ENCODE results near the gene OSBPL10. TPM values are rescaled to one million over a fixed set of nuclear protein-coding genes. Genes with fewer than 3 reads are reported as not detected.

The OSBPL10 gene
- total and polyA plus RNA-seq, 2 of the 4 experiments (the other 2 are of a cell fraction) = 9.5 to 10.1 TPM

DNA sequence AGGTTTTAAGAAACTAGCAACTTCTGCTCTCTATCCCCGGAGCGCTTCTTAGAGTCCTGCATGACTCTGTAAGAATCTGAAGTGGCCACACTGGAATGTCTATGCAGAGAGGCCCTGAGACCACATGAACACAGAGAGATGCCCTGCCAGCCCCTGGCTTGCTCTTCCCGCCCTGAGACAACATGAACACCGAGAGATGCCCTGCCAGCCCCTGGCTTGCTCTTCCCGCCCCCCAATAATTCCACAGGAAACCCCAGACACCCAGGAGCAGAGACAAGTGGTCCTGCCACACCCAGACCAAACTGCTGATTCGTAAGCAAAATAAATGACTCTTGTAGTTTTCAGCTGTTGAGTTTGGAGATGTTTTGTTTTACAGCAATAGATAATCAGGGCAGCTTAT lies 166.1 kb downstream of the OSBPL10 start:
- Histone ChIP-seq H3K4ac (ENCODE audit: low read depth, low read length) (no peak overlapping the region), H2AK5ac (ENCODE audit: low read depth, low read length) (no peak overlapping the region), H4K91ac (ENCODE audit: insufficient read depth, low read depth, low read length) (no peak overlapping the region), H2AK9ac (replicated peaks; ENCODE audit: low read depth, low read length, poor library complexity) (no peak overlapping the region), H3K4me3 (ENCODE audit: insufficient read depth, low read depth, low read length) (no peak overlapping the region), H2AFZ (replicated peaks; ENCODE audit: low read length, poor library complexity) (no peak overlapping the region), H3K4me2 (ENCODE audit: low read depth, low read length) (no peak overlapping the region), H3K79me1 (ENCODE audit: low read depth in 1 of 2, low read length in 2 of 2) (no peaks in the 10 kb centered on the region), H4K8ac (ENCODE audit: low read depth in 2 of 2, low read length in 2 of 2) (no peak overlapping the region), H2BK120ac (ENCODE audit: low read depth, low read length) (no peak overlapping the region), H3K9me3 (ENCODE audit: control insufficient read depth, insufficient read depth, low read length) (no peaks in the 10 kb centered on the region), H2BK5ac (ENCODE audit: low read depth, low read length, poor library complexity, severe bottlenecking) (no peak overlapping the region), H3K18ac (ENCODE audit: low read depth, low read length) (no peak overlapping the region), H3K9ac (ENCODE audit: low read depth, low read length) (no peak overlapping the region), H3K56ac (ENCODE audit: extremely low read depth, insufficient read depth, low read length) (no peak overlapping the region), H3K23ac (ENCODE audit: low read depth, low read length) (no peak overlapping the region), H3K14ac (replicated peaks; ENCODE audit: low read depth, low read length) (no peak overlapping the region), H3K4me1 (ENCODE audit: control insufficient read depth, insufficient read depth, low read length) (no peaks in the 10 kb centered on the region), H4K5ac (ENCODE audit: low read depth, low read length) (no peak overlapping the region), H3K36me3 (ENCODE audit: control insufficient read depth, insufficient read depth, low read length) (no peaks in the 10 kb centered on the region), H4K20me1 (ENCODE audit: insufficient read depth, low read length) (no peaks in the 10 kb centered on the region), H3K9me1 (ENCODE audit: insufficient read depth, low read length) (no peaks in the 10 kb centered on the region), H3K27ac (ENCODE audit: insufficient read depth, low read length) (no peak overlapping the region), H3K27me3 (ENCODE audit: control insufficient read depth, insufficient read depth, low read length) (no peaks in the 10 kb centered on the region), H2BK15ac (ENCODE audit: low read depth, low read length) (no peak overlapping the region), H2BK20ac (ENCODE audit: low read depth, low read length) (no peak overlapping the region)
- in situ Hi-C loops (cut with MboI; ENCODE audit: low sequenced_read_pairs) (no loop called here), dilution Hi-C loops (cut with HindIII; ENCODE audit: low sequenced_read_pairs, unreplicated experiment) (no loop called here), intact Hi-C loops (cut with micrococcal nuclease) (no loop called here)
- no peak for TF ChIP-seq RFX5 (IDR thresholded peaks at IDR 0.05; ENCODE audit: low read depth, low read length)
- TF ChIP-seq CEBPB (IDR thresholded peaks at IDR 0.05; ENCODE audit: low read depth, low read length) = no peak
- no peak for TF ChIP-seq MXI1 (IDR thresholded peaks at IDR 0.05; ENCODE audit: borderline replicate concordance, low read depth, low read length)
- no peak for TF ChIP-seq CHD1 (IDR thresholded peaks at IDR 0.05; ENCODE audit: low read depth, low read length)
- TF ChIP-seq ELK1 (IDR thresholded peaks at IDR 0.05; ENCODE audit: borderline replicate concordance, low read depth, low read length) = no peak
- TF ChIP-seq, protein P1, sequence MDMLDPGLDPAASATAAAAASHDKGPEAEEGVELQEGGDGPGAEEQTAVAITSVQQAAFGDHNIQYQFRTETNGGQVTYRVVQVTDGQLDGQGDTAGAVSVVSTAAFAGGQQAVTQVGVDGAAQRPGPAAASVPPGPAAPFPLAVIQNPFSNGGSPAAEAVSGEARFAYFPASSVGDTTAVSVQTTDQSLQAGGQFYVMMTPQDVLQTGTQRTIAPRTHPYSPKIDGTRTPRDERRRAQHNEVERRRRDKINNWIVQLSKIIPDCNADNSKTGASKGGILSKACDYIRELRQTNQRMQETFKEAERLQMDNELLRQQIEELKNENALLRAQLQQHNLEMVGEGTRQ (IDR thresholded peaks at IDR 0.05; ENCODE audit: low read depth, low read length) = no peak
- no peak for TF ChIP-seq CTCF (conservative IDR thresholded peaks at IDR 0.05; ENCODE audit: low read depth, low read length)
- TF ChIP-seq BHLHE40 (IDR thresholded peaks at IDR 0.05; ENCODE audit: low read depth, low read length) = no peak
- no peak for TF ChIP-seq MAFK (IDR thresholded peaks at IDR 0.05; ENCODE audit: low read depth, low read length)
- no peak for TF ChIP-seq FOS (IDR thresholded peaks at IDR 0.05; ENCODE audit: low read depth, low read length)
- TF ChIP-seq NFE2L2 (IDR thresholded peaks at IDR 0.05; ENCODE audit: low read depth, low read length) = no peak
- TF ChIP-seq POLR2A (IDR thresholded peaks at IDR 0.05; ENCODE audit: low read depth, low read length) = no peak
- TF ChIP-seq RCOR1 (IDR thresholded peaks at IDR 0.05; ENCODE audit: insufficient replicate concordance, low read length) = no peak
- TF ChIP-seq RAD21 (IDR thresholded peaks at IDR 0.05; ENCODE audit: low read length) = no peak
- no peak for TF ChIP-seq SMC3 (IDR thresholded peaks at IDR 0.05; ENCODE audit: low read depth, low read length)
- BruUV-seq (replicated peaks) = no TSS peak
- no peak for DNase-seq
- WGBS, 2 experiments (ENCODE audit: extremely low coverage in 2 of 2, insufficient read length in 1 of 2) = 100% methylated on average over 2 of the region's 6 CpGs; no CpG with 5 or more reads in 1 of the 2 experiments
- CTCF ChIA-PET = no interaction called here
- POLR2A ChIA-PET (ENCODE audit: unreplicated experiment) = no interaction called here
- ATAC-seq (ENCODE audit: low read depth) = no peak
